DOHH2 (cell line): Measurements from ENCODE around the gene LITAF.

ENCODE experiments used
- H3F3A ChIP-seq: fragments of 200-600 bp; sonication (generic), shearing (Covaris generic); 2 replicates; pipeline ENCODE4 v1.6.0; 2016; ENCODE audit warnings: antibody characterized with exemption, mild to moderate bottlenecking; ENCODE audit not compliant: control insufficient read depth, insufficient read depth
- H3K27ac ChIP-seq: fragments of 200-600 bp; sonication (generic); 2 replicates; pipeline ENCODE4 v1.5.1; 2014; ENCODE audit warnings: low read depth, mild to moderate bottlenecking, low read length, moderate library complexity
- H3K27me3 ChIP-seq: fragments of 200-600 bp; sonication (generic); 2 replicates; pipeline ENCODE4 v1.6.1; 2014; ENCODE audit warnings: mild to moderate bottlenecking, low read length, mixed read lengths; ENCODE audit not compliant: control insufficient read depth
- H3K36me3 ChIP-seq: fragments of 200-600 bp; sonication (generic); 2 replicates; pipeline ENCODE4 v1.6.1; 2014; ENCODE audit warnings: mild to moderate bottlenecking, low read length, moderate library complexity, mixed read lengths; ENCODE audit not compliant: control insufficient read depth
- H3K4me1 ChIP-seq: fragments of 200-600 bp; sonication (generic); 2 replicates; pipeline ENCODE4 v1.6.1; 2014; ENCODE audit warnings: mild to moderate bottlenecking, low read length, mixed read lengths; ENCODE audit not compliant: control insufficient read depth
- H3K4me2 ChIP-seq: fragments of 200-600 bp; sonication (generic); 2 replicates; pipeline ENCODE4 v1.6.0; 2014; ENCODE audit warnings: mild to moderate bottlenecking, low read length, moderate library complexity
- H3K4me3 ChIP-seq: fragments of 200-600 bp; sonication (generic); 2 replicates; pipeline ENCODE4 v1.5.1; 2014; ENCODE audit warnings: mild to moderate bottlenecking, low read length, mixed read lengths
- H3K79me2 ChIP-seq: fragments of 200-600 bp; sonication (generic); 2 replicates; pipeline ENCODE4 v1.6.1; 2014; ENCODE audit warnings: mild to moderate bottlenecking, low read length, mixed read lengths; ENCODE audit not compliant: control insufficient read depth
- H3K9me2 ChIP-seq: fragments of 200-600 bp; sonication (generic); replicated peaks from 2 replicates; pipeline ENCODE4 v1.6.1; 2014; ENCODE audit warnings: mild to moderate bottlenecking, low read length, mixed read lengths; ENCODE audit not compliant: control insufficient read depth
- H3K9me3 ChIP-seq: fragments of 200-600 bp; sonication (generic); 2 replicates; pipeline ENCODE4 v1.6.1; 2014; ENCODE audit warnings: antibody characterized with exemption, low read length, mixed read lengths; ENCODE audit not compliant: control insufficient read depth, insufficient read depth
- H4K20me1 ChIP-seq: fragments of 200-600 bp; sonication (generic); 2 replicates; pipeline ENCODE4 v1.6.0; 2014; ENCODE audit warnings: low read depth, mild to moderate bottlenecking, antibody characterized with exemption, low read length, moderate library complexity; ENCODE audit not compliant: control insufficient read depth, insufficient read depth
- EZH2phosphoT487 ChIP-seq: fragments of 200-600 bp; sonication (generic); IDR thresholded peaks from 2 replicates; pipeline ENCODE4 v1.6.1; 2017; ENCODE audit warnings: borderline replicate concordance, mild to moderate bottlenecking, antibody characterized with exemption, low read length, moderate library complexity, mixed read lengths
- TF ChIP-seq, protein P1 (sequence below): fragments of 200-600 bp; sonication (generic); IDR thresholded peaks from one replicate; pipeline ENCODE4 v1.5.1; 2014; ENCODE audit warnings: antibody characterized with exemption, mild to moderate bottlenecking, low read depth, low read length; ENCODE audit not compliant: poor library complexity, severe bottlenecking

LITAF gene

DNA sequence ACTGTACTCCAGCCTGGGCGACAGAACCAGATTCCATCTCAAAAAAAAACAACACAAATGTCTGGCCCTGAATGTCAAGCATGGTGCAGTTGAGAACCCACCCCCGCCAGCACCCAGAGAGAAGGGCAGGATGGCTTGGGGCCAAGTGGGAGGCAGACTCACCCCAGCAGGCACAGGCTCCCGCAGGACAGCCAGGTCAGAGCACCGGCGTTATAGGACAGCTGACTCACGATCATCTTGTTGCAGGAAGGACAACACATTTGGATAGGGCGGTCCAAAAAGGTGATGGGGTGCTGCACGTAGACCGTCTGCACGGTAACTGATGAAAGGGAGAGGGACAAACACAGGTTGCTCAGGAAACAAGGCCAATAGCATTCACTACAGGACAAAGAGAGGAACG is 33.3 kb downstream of the LITAF start:
- H3K9me3 ChIP-seq, result peaks cover 15% of the 10 kb centered on the region; the same call in 1 of the 2 replicates
- H3K36me3 ChIP-seq, result peaks cover 79% of the 10 kb centered on the region
- H3F3A ChIP-seq, result no peaks in the 10 kb centered on the region
- no peaks in the 10 kb centered on the region for H3K4me1 ChIP-seq
- H4K20me1 ChIP-seq, result no peaks in the 10 kb centered on the region
- no peak overlapping the region for H3K27ac ChIP-seq
- H3K79me2 ChIP-seq, result peaks cover 19% of the 10 kb centered on the region
- H3K27me3 ChIP-seq, result no peaks in the 10 kb centered on the region
- H3K9me2 ChIP-seq, result no peaks in the 10 kb centered on the region
- TF ChIP-seq, protein P1, sequence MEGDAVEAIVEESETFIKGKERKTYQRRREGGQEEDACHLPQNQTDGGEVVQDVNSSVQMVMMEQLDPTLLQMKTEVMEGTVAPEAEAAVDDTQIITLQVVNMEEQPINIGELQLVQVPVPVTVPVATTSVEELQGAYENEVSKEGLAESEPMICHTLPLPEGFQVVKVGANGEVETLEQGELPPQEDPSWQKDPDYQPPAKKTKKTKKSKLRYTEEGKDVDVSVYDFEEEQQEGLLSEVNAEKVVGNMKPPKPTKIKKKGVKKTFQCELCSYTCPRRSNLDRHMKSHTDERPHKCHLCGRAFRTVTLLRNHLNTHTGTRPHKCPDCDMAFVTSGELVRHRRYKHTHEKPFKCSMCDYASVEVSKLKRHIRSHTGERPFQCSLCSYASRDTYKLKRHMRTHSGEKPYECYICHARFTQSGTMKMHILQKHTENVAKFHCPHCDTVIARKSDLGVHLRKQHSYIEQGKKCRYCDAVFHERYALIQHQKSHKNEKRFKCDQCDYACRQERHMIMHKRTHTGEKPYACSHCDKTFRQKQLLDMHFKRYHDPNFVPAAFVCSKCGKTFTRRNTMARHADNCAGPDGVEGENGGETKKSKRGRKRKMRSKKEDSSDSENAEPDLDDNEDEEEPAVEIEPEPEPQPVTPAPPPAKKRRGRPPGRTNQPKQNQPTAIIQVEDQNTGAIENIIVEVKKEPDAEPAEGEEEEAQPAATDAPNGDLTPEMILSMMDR, result no peak
- no peak for TF ChIP-seq EZH2phosphoT487
- no peak overlapping the region for H3K4me3 ChIP-seq
- no peak overlapping the region for H3K4me2 ChIP-seq

- H3F3A ChIP-seq, result no peaks in the 10 kb centered on the region
- no peak overlapping the region for H3K4me3 ChIP-seq
- TF ChIP-seq, protein P1, result no peak
- TF ChIP-seq EZH2phosphoT487, result no peak
- H3K27ac ChIP-seq, result no peak overlapping the region
- H3K4me2 ChIP-seq, result no peak overlapping the region
- peaks cover 73% of the 10 kb centered on the region for H3K36me3 ChIP-seq
- no peaks in the 10 kb centered on the region for H3K9me2 ChIP-seq
- peaks cover 9% of the 10 kb centered on the region; the same call in 1 of the 2 replicates for H3K9me3 ChIP-seq
- H4K20me1 ChIP-seq, result no peaks in the 10 kb centered on the region
- H3K27me3 ChIP-seq, result no peaks in the 10 kb centered on the region
- peaks cover 9% of the 10 kb centered on the region for H3K79me2 ChIP-seq
- H3K4me1 ChIP-seq, result no peaks in the 10 kb centered on the region
These were observed 34.3 kb downstream of the LITAF start for GRCh38 chr16:11552440-11552839.

GRCh38 chr16:11551842-11552241 is 34.9 kb downstream of the LITAF start:
- H3K9me2 ChIP-seq, result no peaks in the 10 kb centered on the region
- H3K36me3 ChIP-seq, result peaks cover 70% of the 10 kb centered on the region
- H3K4me3 ChIP-seq, result no peak overlapping the region
- no peak for TF ChIP-seq EZH2phosphoT487
- TF ChIP-seq, protein P1, result no peak
- H4K20me1 ChIP-seq, result no peaks in the 10 kb centered on the region
- H3F3A ChIP-seq, result peaks cover 2% of the 10 kb centered on the region; the same call in 1 of the 2 replicates
- no peak overlapping the region for H3K4me2 ChIP-seq
- no peaks in the 10 kb centered on the region for H3K4me1 ChIP-seq
- H3K27me3 ChIP-seq, result no peaks in the 10 kb centered on the region
- H3K9me3 ChIP-seq, result peaks cover 9% of the 10 kb centered on the region; the same call in 1 of the 2 replicates
- peaks cover 5% of the 10 kb centered on the region for H3K79me2 ChIP-seq
- no peak overlapping the region for H3K27ac ChIP-seq
